GM21737 (cell line): ENCODE results near the gene CD300LB.
A peak's percentile ranks its signal among the peaks of the same experiment; 100 is the strongest.
"Not testable (repeated sequence)": the region's sequence is repeated elsewhere in the genome, so short reads cannot be mapped to it uniquely, and the experiment has no call there.

Experiments used
- ATAC-seq: cut with Tn5 transposase; IDR thresholded peaks from one replicate; pipeline ENCODE4 v1.9.1; 2021; ENCODE audit warnings: mild to moderate bottlenecking, moderate library complexity; ENCODE audit not compliant: unreplicated experiment

CD300LB gene

GRCh38 chr17:74502861-74503260 lies 28.4 kb downstream of the CD300LB start:
- no peak for ATAC-seq

- no peak for ATAC-seq
Measured at GRCh38 chr17:74499992-74500391, 31.3 kb downstream of the CD300LB start.

- ATAC-seq = no peak
Measured at GRCh38 chr17:74497471-74497870, 33.8 kb downstream of the CD300LB start.

GRCh38 chr17:74493331-74493833 lies 37.9 kb downstream of the CD300LB start:
- ATAC-seq = no peak

- no peak for ATAC-seq
Measured at GRCh38 chr17:74491626-74492025, 39.6 kb downstream of the CD300LB start.

- no peak for ATAC-seq
Measured at GRCh38 chr17:74490716-74491115, 40.6 kb downstream of the CD300LB start.

- ATAC-seq = not testable (repeated sequence)
Measured at GRCh38 chr17:74488276-74488675, 43.0 kb downstream of the CD300LB start.

- ATAC-seq = no peak
Measured at GRCh38 chr17:74485841-74486240, 45.4 kb downstream of the CD300LB start.

- ATAC-seq = no peak
Measured at GRCh38 chr17:74485022-74485743, 46.1 kb downstream of the CD300LB start.

- ATAC-seq = no peak
Measured at GRCh38 chr17:74484066-74484465, 47.2 kb downstream of the CD300LB start.

- ATAC-seq = no peak
Measured at GRCh38 chr17:74481621-74482020, 49.7 kb downstream of the CD300LB start.

- no peak for ATAC-seq
Measured at GRCh38 chr17:74480290-74480689, 51.0 kb downstream of the CD300LB start.

- peak; percentile 58 for ATAC-seq
Measured at GRCh38 chr17:74478420-74479100, 52.7 kb downstream of the CD300LB start.

GRCh38 chr17:74477411-74477810 lies 53.9 kb downstream of the CD300LB start:
- no peak for ATAC-seq

GRCh38 chr17:74475189-74475588 lies 56.1 kb downstream of the CD300LB start:
- ATAC-seq = no peak

GRCh38 chr17:74474043-74474792 lies 57.1 kb downstream of the CD300LB start:
- no peak for ATAC-seq

GRCh38 chr17:74473294-74473693 lies 58.0 kb downstream of the CD300LB start:
- no peak for ATAC-seq

GRCh38 chr17:74472890-74473289 lies 58.4 kb downstream of the CD300LB start:
- ATAC-seq = no peak

GRCh38 chr17:74471341-74471740 lies 59.9 kb downstream of the CD300LB start:
- no peak for ATAC-seq
